Endothelial cell of hepatic sinusoid (primary cell): ENCODE results near the gene SLC6A15.

Experiments
- in situ Hi-C: cut with HindIII; loops from 2 replicates; pipeline ENCODE4 v1.10.0; 2017; ENCODE audit warnings: low sequenced_read_pairs

The SLC6A15 gene

DNA sequence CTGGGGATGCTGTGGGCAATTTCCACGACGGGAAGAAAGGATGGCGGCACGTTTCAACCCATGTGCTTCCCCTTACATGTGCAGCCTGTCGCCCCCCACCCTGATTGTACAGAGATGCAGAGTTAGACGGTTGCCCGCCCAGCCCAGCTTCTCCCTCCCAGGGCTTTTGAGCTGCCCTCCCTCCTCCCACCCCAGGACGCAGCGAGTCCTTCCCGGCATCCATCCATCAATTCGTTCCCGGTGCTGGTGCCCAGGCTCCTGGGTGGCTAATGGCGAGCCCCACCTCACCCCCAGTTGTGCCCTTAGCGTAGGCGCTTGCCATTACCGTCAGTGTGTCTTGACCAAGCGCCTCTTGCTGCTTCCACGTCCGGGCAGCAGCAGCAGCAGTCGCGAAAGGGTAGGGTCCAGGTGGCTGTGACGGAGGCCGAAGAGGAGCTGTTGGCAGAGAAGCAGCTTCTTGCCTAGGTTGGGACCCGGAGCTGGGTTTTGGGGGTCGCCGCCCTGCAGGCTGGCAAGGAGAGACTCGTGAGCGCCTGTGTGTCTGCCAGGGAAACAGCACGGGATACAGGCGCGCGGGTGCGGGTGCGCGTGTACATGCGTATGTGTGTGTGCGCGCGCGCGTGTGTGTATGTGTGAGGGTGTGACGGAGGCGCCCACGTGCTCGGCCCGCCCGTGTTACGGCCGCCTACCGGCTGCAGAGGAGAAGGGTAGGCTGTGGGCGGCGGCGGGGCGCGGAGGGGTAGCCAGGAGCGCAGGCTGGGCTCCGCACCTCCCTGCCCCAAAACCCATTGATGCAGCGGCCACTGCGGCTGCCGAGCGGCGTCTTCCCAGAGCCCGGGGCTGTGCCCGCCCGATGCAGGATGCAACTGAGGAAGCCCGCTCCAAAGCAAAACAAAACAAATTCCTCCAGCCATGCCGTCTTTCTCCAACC is at the start of gene SLC6A15:
Gene SLC6A15, minus strand, starts transcription at position 602 of the 931 bp plus-strand sequence. CDS start 20,679 bp downstream, outside the sequence.
- in situ Hi-C loops = no loop called here

GRCh38 chr12:84960918-84961317 is 48.3 kb upstream of the SLC6A15 start:
- in situ Hi-C loops = no loop called here

GRCh38 chr12:84955298-84955697 is 42.7 kb upstream of the SLC6A15 start:
- in situ Hi-C loops = no loop called here

DNA sequence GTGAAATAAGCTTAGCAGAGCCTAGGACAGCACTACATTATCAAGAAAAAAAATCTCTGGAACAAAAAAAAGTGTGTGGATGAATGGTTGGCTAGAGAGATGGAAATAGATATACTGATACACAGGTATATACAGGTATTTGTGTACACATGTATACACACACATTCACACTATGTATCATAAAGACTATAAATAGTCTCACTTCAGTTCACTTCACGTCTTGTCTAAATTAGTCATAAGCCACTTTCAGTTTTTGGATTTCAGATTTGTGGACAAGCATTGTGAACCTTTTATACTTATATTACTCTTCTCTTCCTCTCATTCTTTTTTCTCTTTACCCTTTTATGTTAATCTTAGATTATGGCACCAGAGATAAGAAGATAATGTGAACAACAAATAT is 41.8 kb upstream of the SLC6A15 start:
- in situ Hi-C loops = no loop called here

GRCh38 chr12:84950971-84951546 is 38.5 kb upstream of the SLC6A15 start:
- in situ Hi-C loops = no loop called here

DNA sequence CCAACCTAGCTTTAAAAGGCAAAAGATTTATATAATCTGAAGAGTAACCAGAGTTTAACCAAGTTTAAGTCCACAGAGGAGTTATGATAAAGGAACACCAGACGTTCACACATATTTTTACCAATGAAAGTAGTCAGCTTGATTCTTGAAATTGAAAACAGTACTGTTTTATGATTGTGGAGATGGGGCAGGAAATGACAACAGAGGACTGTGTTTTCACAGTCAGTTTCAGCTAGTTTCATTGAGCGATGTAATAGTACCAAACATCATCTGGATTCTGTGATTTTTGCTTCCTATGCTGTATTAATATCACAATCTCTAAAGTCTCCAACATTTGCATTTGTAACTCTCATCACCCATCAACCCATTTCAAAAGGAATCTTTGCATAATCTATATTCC is 34.2 kb upstream of the SLC6A15 start:
- in situ Hi-C loops = no loop called here

GRCh38 chr12:84937415-84937814 is 24.8 kb upstream of the SLC6A15 start:
- in situ Hi-C loops = no loop called here

DNA sequence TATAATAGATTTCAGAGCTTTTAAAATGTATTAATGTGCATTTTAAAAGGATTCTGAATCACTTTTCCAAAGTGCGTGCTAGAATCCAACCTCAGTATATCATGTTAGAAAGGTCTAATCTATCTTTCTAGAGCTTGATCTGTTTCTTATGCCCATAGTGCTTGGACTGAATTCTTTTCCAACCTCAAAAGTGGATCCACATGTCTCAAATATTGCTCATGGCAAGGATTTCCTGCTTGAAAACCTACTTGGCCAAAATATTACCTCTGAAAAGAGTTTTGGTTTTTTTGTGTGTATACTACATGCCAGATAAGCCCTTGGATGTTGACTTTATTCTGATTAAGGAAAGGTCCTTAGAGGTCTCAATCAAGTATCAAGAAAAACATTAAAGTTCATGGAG is 16.9 kb upstream of the SLC6A15 start:
- in situ Hi-C loops = no loop called here

GRCh38 chr12:84924981-84925380 is 12.4 kb upstream of the SLC6A15 start:
- in situ Hi-C loops = no loop called here

GRCh38 chr12:84922693-84923092 is 10.1 kb upstream of the SLC6A15 start:
- in situ Hi-C loops = no loop called here

DNA sequence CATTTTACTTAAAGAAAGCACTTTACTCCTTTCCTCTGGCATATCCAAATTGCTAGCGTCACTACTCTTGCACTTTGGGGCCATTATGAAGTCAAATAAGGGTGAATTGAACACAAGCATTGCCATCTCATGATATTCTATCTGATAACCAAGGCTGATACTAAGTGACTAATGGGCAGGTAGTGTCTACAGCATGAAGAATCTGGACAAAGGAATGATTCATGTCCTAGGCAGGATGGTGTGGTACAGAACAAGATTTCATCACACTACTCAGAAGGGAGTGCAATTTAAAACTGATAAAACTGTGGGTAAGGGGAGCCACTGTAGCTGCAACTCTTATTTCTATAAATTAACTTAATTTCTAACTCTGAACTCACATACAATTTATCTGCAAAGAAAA is 7.7 kb upstream of the SLC6A15 start:
- in situ Hi-C loops = no loop called here

DNA sequence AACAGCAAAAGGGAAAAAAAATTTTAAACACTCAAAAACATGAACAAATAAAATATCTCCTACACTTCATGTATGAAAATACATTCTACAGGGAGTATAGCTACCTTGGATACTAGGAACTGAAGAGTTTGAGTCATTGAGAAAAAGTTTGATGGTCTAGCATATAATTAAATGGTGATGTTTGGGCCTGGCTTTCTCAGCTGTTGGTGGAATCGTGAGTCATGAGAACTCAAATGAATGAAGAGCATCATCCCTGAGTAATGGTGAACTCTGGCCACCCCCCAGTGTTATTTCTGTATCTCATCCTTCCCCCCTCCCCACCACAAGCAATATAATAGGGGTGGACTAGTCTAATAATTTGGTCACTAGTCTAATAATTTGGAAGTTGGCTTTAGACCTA is 6.7 kb upstream of the SLC6A15 start:
- in situ Hi-C loops = no loop called here

- in situ Hi-C loops = no loop called here
These were observed 523 bp upstream of the SLC6A15 start for GRCh38 chr12:84913129-84913515.

DNA sequence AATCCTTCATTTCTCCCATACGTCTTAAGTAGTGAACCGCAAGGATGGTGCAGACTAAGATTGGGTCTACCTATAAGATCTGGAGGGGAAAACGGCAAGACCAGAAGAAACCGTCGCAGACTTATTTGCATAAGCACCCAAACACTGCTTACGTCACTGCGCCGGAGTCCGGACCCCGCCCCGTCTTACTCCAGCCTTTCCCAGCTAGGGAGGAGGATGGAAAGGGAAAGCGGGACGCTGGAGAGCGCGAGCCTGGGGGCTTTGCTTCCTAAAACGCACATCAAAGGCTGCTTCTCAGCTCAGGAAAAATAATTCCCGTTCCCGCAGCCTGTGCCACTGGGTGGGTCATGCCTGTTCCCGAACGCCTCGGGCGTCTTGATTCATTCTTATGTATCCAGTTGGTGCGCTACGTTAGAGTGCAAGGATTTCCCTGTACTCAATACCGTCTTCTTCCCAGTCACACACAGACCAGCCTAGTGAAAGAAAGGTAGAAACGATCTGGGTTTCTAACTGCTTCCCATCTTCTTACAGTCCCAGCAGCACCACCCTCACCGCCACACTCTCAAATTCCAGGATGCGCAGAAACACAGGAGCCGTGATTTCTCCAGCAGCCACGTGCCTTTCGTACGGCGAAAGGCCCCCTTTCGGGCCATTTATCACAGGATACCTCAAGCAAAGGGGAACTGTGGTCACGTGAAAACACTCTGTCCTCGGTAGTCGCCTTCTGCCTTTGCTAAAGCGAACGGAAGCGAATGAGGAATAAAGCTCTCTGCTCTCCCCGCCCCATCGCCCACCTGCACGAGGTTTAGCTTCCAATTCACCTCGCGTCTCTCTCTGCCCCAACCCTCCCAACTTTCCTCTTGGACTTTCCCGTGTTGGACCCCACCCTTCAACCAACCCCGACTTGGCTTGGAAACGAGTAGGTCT is 1.1 kb downstream of the SLC6A15 start:
- in situ Hi-C loops = no loop called here

GRCh38 chr12:84910549-84911241 is 1.9 kb downstream of the SLC6A15 start:
- in situ Hi-C loops = no loop called here

DNA sequence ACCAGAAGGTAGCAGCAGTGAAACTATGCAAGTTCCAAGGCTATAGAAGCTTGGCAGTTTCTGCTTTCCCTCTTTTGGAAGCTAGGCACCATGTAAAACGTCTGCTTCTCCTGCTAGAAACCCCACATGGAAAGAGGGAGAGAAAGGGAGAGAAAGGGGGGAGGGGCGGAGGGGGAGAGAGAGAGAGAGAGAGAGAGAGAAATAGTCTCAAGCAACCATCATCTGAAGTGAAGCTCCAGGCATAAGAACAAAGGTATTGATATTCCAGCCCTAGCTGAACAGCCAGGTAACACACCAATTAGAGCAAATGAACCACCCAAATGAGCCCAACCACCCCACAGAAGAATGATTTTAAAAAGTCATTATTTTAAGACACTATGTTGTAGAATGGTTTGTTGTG is 8.5 kb downstream of the SLC6A15 start:
- in situ Hi-C loops = no loop called here

DNA sequence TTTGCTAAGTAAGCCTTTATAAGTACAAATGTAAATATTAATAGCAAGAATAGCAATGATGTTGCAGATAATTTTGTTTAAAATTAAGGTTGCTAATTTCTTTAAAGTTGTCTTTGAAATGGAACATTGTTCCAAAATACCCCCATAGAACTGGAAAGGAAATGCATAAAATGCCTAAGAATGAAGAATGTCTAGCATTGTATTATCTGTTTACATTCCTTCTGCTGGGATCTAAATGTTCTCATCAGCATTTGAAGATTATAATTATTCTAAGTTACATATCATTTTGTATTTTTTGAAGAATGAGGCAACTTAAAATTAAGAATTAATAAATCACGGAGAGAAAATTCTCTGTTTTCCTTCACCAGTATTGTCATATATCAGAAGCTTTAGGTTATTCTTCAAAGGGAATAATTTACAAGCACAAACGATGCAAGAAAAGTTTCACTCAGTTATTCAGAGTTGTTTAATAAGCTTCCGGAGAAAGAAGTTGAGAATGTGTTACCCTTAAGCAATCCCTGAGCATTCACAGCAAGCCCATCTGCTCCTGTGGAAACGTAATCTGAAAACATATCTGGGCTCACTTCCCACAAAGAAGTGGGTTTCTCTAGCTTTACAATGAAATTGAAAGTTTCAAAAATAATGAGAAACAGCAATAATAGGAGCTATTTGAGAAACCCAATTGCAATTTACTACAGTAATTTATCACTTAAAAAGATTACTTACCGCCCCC is 21.3 kb downstream of the SLC6A15 start:
- in situ Hi-C loops = no loop called here

GRCh38 chr12:84889818-84890217 is 22.8 kb downstream of the SLC6A15 start:
- in situ Hi-C loops = no loop called here

- in situ Hi-C loops = no loop called here
These were observed 23.7 kb downstream of the SLC6A15 start for GRCh38 chr12:84888861-84889260.

- in situ Hi-C loops = no loop called here
These were observed 35.3 kb downstream of the SLC6A15 start for GRCh38 chr12:84877340-84877739.
